ENCODE results near the gene TNFRSF1A. TPM values are rescaled to one million over a fixed set of nuclear protein-coding genes. Genes with fewer than 3 reads are reported as not detected.

The TNFRSF1A gene
- total RNA-seq, 1 donor from 2014 or later = 70.4 TPM

GRCh38 chr12:6362403-6362802, 20.5 kb upstream of the TNFRSF1A start:
- Mint-ChIP-seq H3K9me3 (no peaks in the 10 kb centered on the region), H3K4me3 (no peak overlapping the region), H3K27me3 (ENCODE audit: low read depth) (no peaks in the 10 kb centered on the region), H3K4me1 (peaks cover 10% of the 10 kb centered on the region), H3K36me3 (no peaks in the 10 kb centered on the region), H3K27ac (no peak overlapping the region)
- no peak for TF ChIP-seq CTCF (IDR thresholded peaks at IDR 0.05; ENCODE audit: unreplicated experiment)
- no peak for DNase-seq (ENCODE audit: low spot score in 2 of 2, unreplicated experiment in 2 of 2)

- Mint-ChIP-seq H3K27ac (no peak overlapping the region), H3K9me3 (no peaks in the 10 kb centered on the region), H3K4me3 (no peak overlapping the region), H3K36me3 (no peaks in the 10 kb centered on the region), H3K4me1 (peaks cover 7% of the 10 kb centered on the region), H3K27me3 (ENCODE audit: low read depth) (no peaks in the 10 kb centered on the region)
- no peak for TF ChIP-seq CTCF (IDR thresholded peaks at IDR 0.05; ENCODE audit: unreplicated experiment)
- no peak for DNase-seq (ENCODE audit: low spot score in 2 of 2, unreplicated experiment in 2 of 2)
These were observed 20.0 kb upstream of the TNFRSF1A start for GRCh38 chr12:6361834-6362233.

GRCh38 chr12:6360578-6361490, 19.0 kb upstream of the TNFRSF1A start:
- no peaks in the 10 kb centered on the region for H3K36me3 Mint-ChIP-seq
- no peaks in the 10 kb centered on the region for H3K9me3 Mint-ChIP-seq
- H3K27ac Mint-ChIP-seq = no peak overlapping the region
- DNase-seq (ENCODE audit: low spot score in 2 of 2, unreplicated experiment in 2 of 2) = no peak
- H3K27me3 Mint-ChIP-seq (ENCODE audit: low read depth) = no peaks in the 10 kb centered on the region
- TF ChIP-seq CTCF (IDR thresholded peaks at IDR 0.05; ENCODE audit: unreplicated experiment) = no peak
- H3K4me3 Mint-ChIP-seq = no peak overlapping the region
- H3K4me1 Mint-ChIP-seq = peaks cover 7% of the 10 kb centered on the region

GRCh38 chr12:6360080-6360571, 18.2 kb upstream of the TNFRSF1A start:
- no peak for DNase-seq (ENCODE audit: low spot score in 2 of 2, unreplicated experiment in 2 of 2)
- Mint-ChIP-seq H3K27ac (no peak overlapping the region), H3K4me3 (no peak overlapping the region), H3K36me3 (no peaks in the 10 kb centered on the region), H3K9me3 (no peaks in the 10 kb centered on the region), H3K27me3 (ENCODE audit: low read depth) (no peaks in the 10 kb centered on the region), H3K4me1 (peaks cover 7% of the 10 kb centered on the region)
- TF ChIP-seq CTCF (IDR thresholded peaks at IDR 0.05; ENCODE audit: unreplicated experiment) = no peak

- no peaks in the 10 kb centered on the region for H3K27me3 Mint-ChIP-seq (ENCODE audit: low read depth)
- H3K4me1 Mint-ChIP-seq = peaks cover 3% of the 10 kb centered on the region
- no peaks in the 10 kb centered on the region for H3K36me3 Mint-ChIP-seq
These were observed 17.0 kb upstream of the TNFRSF1A start for GRCh38 chr12:6358881-6359280.

More at GRCh38 chr12:6358881-6359280, 17.0 kb upstream of the TNFRSF1A start:
- TF ChIP-seq CTCF (IDR thresholded peaks at IDR 0.05; ENCODE audit: unreplicated experiment) = no peak
- no peak overlapping the region for H3K4me3 Mint-ChIP-seq
- DNase-seq (ENCODE audit: low spot score in 2 of 2, unreplicated experiment in 2 of 2) = no peak
- no peak overlapping the region for H3K27ac Mint-ChIP-seq
- no peaks in the 10 kb centered on the region for H3K9me3 Mint-ChIP-seq

Data from mesothelial cell of epicardium (in vitro differentiated cells).